HG03575 (cell line): ENCODE data around the gene C12orf75.
"Not testable (repeated sequence)": the region's sequence is repeated elsewhere in the genome, so short reads cannot be mapped to it uniquely, and the experiment has no call there.

Experiments
- ATAC-seq: cut with Tn5 transposase; IDR thresholded peaks from one replicate; pipeline ENCODE4 v1.9.1; 2021; ENCODE audit not compliant: unreplicated experiment, insufficient number of reproducible peaks, low FRiP score; ENCODE audit errors: extremely low read depth

Gene C12orf75

GRCh38 chr12:105307601-105308314, 22.7 kb upstream of the C12orf75 start:
- ATAC-seq = not testable (repeated sequence)

DNA sequence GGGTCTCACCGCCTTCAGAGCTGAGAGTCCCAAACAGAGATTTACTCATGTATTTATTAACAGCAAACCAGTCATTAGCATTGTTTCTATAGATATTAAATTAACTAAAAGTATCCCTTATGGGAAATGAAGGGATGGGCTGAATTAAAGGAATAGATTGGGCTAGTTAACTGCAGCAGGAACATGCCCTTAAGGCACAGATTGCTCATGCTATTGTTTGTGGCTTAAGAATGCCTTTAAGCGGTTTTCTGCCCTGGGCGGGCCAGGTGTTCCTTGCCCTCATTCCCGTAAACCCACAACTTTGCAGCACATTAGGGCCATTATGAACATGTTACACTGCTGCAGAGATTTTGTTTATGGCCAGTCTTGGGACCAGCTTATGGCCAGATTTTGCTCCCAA, 21.7 kb upstream of the C12orf75 start:
- ATAC-seq = not testable (repeated sequence)

- not testable (repeated sequence) for ATAC-seq
These were observed 21.1 kb upstream of the C12orf75 start for GRCh38 chr12:105309384-105309783.

DNA sequence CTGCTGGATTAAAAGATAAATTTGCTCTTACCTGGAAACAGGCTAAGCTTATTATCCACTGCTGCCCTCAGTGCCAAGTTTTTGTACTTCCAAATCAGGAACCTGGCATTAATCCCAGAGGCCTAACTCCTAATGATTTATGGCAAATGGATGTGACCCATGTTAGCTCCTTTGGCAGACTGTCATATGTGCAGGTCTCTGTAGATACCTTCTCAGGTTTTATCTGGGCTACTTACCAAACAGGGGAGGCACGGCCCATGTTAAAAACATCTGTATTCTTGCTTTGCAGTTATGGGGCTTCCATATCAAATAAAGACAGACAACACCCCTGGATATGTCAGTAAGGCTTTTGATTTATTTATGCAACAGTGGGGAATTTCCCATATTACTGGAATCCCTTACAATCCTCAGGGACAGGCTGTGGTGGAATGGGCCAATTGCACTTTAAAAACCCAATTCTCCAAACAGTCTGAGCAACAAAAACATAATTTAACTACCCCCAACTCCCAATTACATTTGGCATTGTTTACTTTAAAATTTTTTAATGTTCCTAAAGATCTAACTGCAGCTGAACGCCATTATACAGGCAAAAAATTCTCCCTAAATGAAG, 19.9 kb upstream of the C12orf75 start:
- ATAC-seq = not testable (repeated sequence)

DNA sequence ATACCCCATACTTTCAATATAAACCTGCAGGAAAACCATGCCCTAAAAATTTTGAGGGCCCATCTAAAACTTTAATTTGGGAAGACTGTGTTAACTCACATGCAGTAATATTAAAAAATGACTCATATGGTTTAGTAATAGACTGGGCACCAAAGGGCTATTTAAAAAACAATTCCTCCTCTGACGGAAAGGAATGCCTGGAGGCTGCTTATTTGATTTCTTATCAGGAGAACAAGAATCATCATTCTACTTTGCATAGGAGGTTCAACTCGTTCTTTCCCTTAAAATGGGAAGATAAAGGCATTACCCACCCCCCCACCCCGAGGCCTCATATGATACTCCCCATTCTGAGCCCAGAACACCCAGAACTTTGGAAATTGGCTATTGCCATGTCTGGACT, 18.6 kb upstream of the C12orf75 start:
- not testable (repeated sequence) for ATAC-seq

GRCh38 chr12:105313755-105314154, 16.7 kb upstream of the C12orf75 start:
- ATAC-seq = not testable (repeated sequence)

- no peak for ATAC-seq
These were observed 15.4 kb upstream of the C12orf75 start for GRCh38 chr12:105315130-105315529.

DNA sequence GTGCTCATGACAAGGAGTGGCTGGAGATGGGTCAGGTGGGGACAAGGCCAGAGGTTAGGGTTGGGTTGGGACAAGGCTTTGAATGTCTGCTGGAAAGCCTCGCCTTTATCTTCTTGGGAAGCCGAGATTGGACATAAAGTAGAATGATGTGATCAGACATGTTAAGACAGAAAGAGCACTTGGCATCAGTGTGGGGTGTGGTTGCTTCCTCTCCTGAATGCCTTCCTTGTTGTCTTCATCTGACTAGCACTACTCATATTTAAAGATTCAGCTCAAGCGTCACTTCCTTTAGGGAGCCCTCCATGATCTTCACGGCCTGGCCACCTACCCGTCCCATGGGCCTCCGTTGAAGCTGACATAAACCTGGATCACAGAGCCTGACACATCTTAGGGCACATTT, 14.8 kb upstream of the C12orf75 start:
- ATAC-seq = no peak

GRCh38 chr12:105316931-105317852, 13.3 kb upstream of the C12orf75 start:
- ATAC-seq = no peak

- no peak for ATAC-seq
These were observed 12.4 kb upstream of the C12orf75 start for GRCh38 chr12:105317942-105318621.

- ATAC-seq = no peak
These were observed 11.6 kb upstream of the C12orf75 start for GRCh38 chr12:105318651-105319483.

DNA sequence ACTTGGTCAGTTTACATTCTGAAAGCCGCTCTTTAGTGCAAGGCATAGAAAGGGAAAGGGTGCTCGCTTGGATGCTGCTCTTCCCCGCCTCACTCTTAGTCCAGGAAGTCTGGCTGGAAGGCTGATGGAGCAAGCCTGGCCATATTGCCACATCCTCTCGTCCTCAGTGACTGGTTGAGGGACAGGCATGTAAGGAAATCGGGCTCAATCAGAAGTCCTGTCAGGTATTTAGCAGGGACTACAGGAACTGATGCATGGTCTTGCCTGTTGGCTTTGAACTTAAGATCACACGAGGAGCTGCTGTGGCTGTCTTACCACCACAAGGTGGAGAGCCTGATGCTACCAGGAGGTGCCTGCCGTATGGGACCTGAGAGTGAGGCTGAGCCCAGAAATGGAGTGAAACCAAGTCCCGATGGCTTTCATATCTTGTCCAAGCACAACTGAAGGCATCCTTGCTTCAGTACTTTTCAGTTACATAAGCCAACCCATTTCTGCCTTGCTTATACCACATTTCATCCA, 10.7 kb upstream of the C12orf75 start:
- no peak for ATAC-seq

GRCh38 chr12:105321125-105321524, 9.4 kb upstream of the C12orf75 start:
- ATAC-seq = no peak

GRCh38 chr12:105322070-105322469, 8.4 kb upstream of the C12orf75 start:
- no peak for ATAC-seq

DNA sequence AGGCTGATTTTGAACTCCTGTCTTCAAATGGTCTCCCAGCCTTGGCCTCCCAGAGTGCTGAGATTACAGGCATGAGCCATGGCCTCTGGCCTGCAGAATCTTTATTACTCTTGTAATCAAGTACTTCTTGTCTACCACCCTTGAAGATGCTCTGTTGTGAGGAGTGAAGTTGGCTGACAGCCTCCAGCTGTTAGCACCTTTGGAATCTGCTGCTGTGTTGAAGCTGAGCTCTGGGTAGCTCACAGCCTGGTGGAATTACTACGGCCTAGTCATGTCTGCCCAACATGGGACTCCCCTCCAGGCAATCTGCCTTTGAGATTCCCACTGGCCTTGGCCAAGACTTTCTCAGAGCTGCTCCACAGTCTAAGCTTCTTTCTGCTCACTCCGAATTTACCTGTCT, 5.8 kb upstream of the C12orf75 start:
- no peak for ATAC-seq

GRCh38 chr12:105325117-105325516, 5.4 kb upstream of the C12orf75 start:
- no peak for ATAC-seq

DNA sequence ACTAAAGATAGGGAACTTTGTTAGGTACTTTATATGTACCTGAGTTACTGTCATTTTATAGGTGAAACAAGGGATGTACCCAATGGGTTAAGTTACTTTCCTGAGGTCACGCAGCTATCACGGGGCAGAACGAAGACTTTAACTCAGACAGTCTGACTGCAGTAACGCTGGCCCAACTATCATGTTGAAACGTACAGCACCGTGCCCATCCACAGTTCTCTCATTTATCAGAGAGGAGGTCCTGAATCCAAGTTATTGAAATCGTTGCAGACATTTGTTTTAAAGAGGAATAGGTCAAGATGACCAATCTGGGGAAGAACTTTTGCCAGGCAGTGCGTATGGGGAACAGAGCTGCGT, 587 bp upstream of the C12orf75 start:
- ATAC-seq = no peak
